Measurements from ENCODE around the gene TXNL4B. TPM values are rescaled to one million over a fixed set of nuclear protein-coding genes. Genes with fewer than 3 reads are reported as not detected.

TXNL4B gene
- total RNA-seq (2014; rRNA removed; shearing (Covaris generic)): 7.5 and 13.4 TPM in 2 replicates

GRCh38 chr16:72093448-72094265, at the start of gene TXNL4B, which contains the start of gene DHX38:
Gene TXNL4B, minus strand, starts transcription at chr16:72093620. Its CDS starts 2,871 bp downstream, at chr16:72090749.
Gene DHX38, plus strand, starts transcription at chr16:72093847. Its CDS starts 2,311 bp downstream, at chr16:72096158.
- DNase-seq (ENCODE audit: low spot score): peak; percentile 99

- DNase-seq (ENCODE audit: low spot score): no peak
Measured at GRCh38 chr16:72142476-72142875, 49.1 kb upstream of the TXNL4B start.

GRCh38 chr16:72139908-72140307, 46.5 kb upstream of the TXNL4B start:
- DNase-seq (ENCODE audit: low spot score): no peak

- DNase-seq (ENCODE audit: low spot score): no peak
Measured at GRCh38 chr16:72138064-72138572, 44.7 kb upstream of the TXNL4B start.

GRCh38 chr16:72137380-72138063, 44.1 kb upstream of the TXNL4B start:
- DNase-seq (ENCODE audit: low spot score): no peak

GRCh38 chr16:72134507-72134906, 41.1 kb upstream of the TXNL4B start:
- DNase-seq (ENCODE audit: low spot score): no peak

GRCh38 chr16:72132726-72133125, 39.3 kb upstream of the TXNL4B start:
- no peak for DNase-seq (ENCODE audit: low spot score)

GRCh38 chr16:72131036-72131435, 37.6 kb upstream of the TXNL4B start:
- DNase-seq (ENCODE audit: low spot score): no peak

- no peak for DNase-seq (ENCODE audit: low spot score)
Measured at GRCh38 chr16:72129976-72130656, 36.7 kb upstream of the TXNL4B start.

- DNase-seq (ENCODE audit: low spot score): no peak
Measured at GRCh38 chr16:72128701-72129100, 35.3 kb upstream of the TXNL4B start.

GRCh38 chr16:72126429-72126765, 33.0 kb upstream of the TXNL4B start:
- no peak for DNase-seq (ENCODE audit: low spot score)

- DNase-seq (ENCODE audit: low spot score): no peak
Measured at GRCh38 chr16:72125635-72126428, 32.4 kb upstream of the TXNL4B start.

- DNase-seq (ENCODE audit: low spot score): peak; percentile 64
Measured at GRCh38 chr16:72124761-72125634, 31.6 kb upstream of the TXNL4B start.

- no peak for DNase-seq (ENCODE audit: low spot score)
Measured at GRCh38 chr16:72124148-72124547, 30.7 kb upstream of the TXNL4B start.

- DNase-seq (ENCODE audit: low spot score): no peak
Measured at GRCh38 chr16:72123426-72123825, 30.0 kb upstream of the TXNL4B start.

GRCh38 chr16:72122916-72123315, 29.5 kb upstream of the TXNL4B start:
- no peak for DNase-seq (ENCODE audit: low spot score)

GRCh38 chr16:72122308-72122707, 28.9 kb upstream of the TXNL4B start:
- no peak for DNase-seq (ENCODE audit: low spot score)

GRCh38 chr16:72120026-72120425, 26.6 kb upstream of the TXNL4B start:
- DNase-seq (ENCODE audit: low spot score): no peak

GRCh38 chr16:72113616-72113945, 20.2 kb upstream of the TXNL4B start:
- DNase-seq (ENCODE audit: low spot score): no peak

GRCh38 chr16:72112906-72113615, 19.6 kb upstream of the TXNL4B start:
- DNase-seq (ENCODE audit: low spot score): no peak
